Middle frontal gyrus (tissue), 1 donor: Measurements from ENCODE around the gene ITGA7.

Experiments
- DNase-seq: peaks from one replicate; pipeline ENCODE4 v3.0.0-alpha.2; 2015; ENCODE audit warnings: low spot score; ENCODE audit errors: extremely low spot score

ITGA7 gene, protein sequence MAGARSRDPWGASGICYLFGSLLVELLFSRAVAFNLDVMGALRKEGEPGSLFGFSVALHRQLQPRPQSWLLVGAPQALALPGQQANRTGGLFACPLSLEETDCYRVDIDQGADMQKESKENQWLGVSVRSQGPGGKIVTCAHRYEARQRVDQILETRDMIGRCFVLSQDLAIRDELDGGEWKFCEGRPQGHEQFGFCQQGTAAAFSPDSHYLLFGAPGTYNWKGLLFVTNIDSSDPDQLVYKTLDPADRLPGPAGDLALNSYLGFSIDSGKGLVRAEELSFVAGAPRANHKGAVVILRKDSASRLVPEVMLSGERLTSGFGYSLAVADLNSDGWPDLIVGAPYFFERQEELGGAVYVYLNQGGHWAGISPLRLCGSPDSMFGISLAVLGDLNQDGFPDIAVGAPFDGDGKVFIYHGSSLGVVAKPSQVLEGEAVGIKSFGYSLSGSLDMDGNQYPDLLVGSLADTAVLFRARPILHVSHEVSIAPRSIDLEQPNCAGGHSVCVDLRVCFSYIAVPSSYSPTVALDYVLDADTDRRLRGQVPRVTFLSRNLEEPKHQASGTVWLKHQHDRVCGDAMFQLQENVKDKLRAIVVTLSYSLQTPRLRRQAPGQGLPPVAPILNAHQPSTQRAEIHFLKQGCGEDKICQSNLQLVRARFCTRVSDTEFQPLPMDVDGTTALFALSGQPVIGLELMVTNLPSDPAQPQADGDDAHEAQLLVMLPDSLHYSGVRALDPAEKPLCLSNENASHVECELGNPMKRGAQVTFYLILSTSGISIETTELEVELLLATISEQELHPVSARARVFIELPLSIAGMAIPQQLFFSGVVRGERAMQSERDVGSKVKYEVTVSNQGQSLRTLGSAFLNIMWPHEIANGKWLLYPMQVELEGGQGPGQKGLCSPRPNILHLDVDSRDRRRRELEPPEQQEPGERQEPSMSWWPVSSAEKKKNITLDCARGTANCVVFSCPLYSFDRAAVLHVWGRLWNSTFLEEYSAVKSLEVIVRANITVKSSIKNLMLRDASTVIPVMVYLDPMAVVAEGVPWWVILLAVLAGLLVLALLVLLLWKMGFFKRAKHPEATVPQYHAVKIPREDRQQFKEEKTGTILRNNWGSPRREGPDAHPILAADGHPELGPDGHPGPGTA

DNA sequence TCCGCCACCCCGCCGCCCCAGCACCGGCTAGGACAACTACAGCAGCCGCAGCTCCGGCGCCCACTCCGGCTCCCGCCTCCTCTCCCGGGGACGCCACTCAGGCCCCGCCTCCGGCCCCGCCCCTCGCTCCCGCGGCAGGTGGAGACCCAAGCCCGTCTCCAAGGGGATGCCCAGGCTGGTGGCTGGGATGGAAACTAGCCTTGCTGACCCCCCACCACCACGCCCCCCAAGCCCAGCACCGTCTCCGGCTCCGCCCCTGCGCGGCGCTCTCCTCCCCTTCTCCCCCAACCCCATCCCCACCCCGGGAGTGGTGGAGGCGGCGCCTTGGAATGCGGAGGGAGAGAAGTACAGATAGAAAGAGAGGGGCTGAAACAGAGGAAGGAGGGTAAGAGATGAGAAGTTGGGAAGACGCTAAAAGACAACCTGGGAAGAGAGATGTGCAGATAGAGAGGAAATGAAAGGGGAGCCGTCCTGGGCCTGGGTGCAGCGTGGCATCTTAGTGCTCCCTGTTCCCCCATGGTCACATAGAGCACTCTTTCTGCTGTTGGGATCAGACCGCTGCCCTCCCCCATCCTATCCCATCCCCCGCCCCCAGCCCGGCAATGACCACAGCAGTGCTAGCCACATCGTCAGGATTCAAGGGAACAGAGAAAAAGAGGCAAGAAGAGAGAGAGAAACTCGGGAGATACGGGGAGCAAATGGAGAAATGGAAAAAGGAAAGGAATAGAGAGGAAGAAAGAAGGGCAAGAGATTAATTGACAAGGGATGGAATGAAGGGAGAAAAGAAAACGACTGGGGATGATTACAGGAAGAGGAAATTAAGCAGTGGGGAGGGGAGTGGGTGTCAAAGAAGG is at the start of gene ITGA7:
TSS of gene ITGA7 (minus strand) at position 64 of the 854 bp plus-strand sequence. CDS start 222 bp downstream, outside the sequence.
- DNase-seq = no peak

DNA sequence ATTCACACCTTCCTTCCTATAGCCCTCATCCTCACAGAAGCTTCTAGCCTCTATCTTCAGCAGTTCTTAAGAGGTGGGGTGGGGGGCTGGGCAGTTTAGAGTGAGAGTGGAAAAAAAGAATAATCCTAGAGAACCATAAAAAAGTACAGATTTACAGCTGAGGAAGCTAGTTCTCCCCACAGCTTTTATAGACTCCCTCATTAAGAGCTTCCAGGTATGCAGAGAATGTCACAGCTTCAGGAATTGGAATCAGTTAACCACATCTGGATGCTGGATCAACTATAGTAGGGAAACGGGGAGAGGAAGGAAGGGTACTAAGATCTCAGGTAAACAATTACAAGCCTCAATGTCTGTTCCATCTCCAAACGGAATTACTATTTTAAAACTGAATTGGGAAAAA is 47.5 kb upstream of the ITGA7 start:
- DNase-seq = no peak

DNA sequence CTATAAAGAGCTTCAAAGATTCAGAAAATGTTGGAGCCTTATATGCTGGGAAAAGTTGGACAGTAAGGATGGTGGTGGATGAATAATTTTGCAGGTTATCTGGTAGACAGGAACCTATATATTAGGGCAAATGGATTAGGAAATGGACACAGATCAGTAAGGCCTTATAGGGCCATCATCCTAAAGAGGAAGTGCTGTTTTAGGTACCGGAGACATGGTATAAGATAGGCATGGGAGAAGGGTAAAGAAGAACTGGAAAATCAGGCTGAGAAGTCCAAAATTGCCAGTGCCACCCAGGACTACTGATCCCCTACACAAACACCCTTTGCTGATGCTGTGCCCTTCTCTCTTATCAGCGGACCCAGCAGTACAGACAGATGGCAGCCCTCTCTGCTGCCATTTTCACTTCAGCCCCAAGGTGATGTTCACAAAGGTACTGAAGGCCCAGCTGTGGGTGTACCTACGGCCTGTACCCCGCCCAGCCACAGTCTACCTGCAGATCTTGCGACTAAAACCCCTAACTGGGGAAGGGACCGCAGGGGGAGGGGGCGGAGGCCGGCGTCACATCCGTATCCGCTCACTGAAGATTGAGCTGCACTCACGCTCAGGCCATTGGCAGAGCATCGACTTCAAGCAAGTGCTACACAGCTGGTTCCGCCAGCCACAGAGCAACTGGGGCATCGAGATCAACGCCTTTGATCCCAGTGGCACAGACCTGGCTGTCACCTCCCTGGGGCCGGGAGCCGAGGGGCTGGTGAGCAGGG is 40.7 kb upstream of the ITGA7 start:
- DNase-seq = no peak

DNA sequence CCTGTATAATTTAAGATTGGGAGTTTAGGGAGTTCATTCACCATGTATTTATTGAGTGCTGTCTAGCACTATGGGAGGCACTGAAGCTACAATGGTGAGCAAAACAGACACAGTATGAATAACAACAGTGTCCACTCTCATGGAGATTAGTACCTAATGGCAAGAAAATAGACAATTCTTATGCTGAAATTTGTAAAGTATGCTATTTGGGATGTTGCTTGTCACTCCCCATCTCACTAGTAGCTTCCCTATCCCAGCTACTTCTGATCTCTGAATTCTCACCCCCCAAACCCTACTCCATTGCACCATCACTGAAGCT is 39.2 kb upstream of the ITGA7 start:
- DNase-seq = no peak

DNA sequence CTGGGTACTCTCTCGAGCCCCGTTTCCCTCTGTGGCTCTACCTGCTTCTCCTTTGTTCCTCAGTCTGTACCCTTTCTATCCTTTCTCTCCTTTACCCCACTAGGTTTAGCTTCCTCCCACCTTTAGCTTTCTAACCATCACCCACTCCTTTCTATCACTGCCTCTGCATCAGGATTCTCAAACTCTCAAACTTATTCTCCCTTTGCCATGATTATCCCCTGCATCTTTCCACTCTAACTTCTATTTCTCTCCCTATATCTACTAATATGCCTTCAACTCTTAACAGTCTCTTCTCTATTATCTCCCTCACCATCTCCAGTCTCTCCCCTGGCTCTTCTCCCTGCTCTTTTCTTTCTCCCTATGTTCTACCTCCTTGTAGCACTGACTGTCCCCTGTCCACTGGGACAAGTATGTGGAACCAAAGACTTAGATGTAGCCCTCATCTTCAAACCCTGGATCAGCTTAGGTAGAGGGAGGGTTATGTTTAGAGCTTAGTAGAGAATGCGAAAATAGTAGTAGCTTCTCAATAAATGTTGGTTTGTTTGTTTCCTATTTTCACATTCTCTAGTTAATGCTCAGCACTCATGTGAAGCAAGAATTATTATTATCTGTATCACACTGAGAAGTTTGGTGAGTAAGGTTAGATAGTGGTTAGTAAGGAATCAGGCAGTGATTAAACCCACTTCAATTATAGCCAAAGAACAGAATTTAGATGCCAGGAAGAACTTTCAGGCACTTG is 38.6 kb upstream of the ITGA7 start:
- DNase-seq = no peak

DNA sequence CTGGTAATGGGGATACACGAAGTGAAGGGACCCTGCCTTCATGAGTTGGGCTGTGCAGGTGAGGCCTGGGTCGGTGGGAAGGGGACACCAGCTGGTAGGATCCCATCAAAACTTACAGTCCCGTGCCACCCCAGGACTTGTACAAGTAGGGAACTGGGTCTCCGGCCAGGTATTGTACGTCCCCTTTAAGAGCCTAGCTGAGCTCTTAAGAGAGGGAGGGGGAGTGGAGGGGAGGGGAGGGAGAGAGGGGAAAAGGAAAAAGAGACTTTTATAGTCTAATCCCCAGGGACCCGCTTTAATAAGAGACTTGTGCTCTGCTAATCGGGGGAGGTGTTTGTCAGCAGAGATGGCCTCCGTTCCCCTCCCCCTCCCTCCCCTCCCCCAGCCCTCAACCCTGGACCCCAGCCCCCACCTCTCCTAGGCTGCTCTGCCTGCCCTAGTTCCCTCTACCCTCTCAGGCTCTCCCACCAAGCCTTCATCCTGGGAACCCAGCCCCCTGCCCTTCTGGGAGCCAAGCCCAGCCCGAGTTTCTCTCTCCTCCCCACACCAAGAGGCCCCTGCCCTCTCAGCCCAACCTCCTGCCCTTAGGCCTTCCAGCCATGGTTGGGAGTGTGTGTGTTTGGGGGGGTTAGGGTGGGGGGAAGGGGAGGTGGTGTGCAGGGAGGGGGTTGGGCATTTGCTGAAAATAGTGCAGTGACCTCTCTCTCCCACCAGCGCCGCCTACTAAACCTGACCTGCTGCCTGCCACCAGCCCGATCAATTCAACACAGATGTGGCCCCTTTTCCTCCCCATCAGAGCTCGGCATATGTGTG is 37.9 kb upstream of the ITGA7 start:
- DNase-seq = no peak

DNA sequence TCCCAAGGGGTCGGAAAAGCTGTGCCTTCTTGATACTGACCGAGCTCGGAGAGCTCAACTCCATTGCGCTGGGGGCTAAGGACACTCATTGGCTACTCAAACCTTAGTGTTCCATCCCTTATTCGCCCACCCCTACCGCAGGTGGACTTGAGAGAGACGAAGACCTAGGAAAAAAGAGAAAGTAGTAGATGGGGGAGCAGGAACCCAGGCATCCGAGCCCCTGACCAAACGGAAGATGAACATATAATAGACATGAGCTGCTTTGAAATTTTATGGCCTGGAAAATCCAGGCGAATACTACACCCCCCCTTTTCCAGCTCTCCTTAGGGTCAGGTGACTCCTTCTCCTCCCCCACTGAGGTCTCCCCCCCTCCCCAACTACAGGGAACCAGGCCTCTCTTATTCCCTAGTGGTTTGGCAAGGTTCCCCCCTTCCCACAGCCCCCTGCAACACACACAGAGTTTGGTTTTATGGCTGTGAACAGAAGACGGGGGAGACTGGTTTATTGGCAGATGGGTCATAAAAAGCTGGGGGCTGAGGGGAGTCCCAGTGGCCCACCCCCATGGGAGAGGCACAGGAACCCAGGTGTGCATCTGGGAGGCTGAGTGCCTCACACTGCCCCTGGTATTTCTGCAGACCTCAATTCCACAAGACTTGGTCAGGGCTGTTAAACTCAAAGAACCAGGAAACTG is 36.8 kb upstream of the ITGA7 start:
- DNase-seq = no peak

DNA sequence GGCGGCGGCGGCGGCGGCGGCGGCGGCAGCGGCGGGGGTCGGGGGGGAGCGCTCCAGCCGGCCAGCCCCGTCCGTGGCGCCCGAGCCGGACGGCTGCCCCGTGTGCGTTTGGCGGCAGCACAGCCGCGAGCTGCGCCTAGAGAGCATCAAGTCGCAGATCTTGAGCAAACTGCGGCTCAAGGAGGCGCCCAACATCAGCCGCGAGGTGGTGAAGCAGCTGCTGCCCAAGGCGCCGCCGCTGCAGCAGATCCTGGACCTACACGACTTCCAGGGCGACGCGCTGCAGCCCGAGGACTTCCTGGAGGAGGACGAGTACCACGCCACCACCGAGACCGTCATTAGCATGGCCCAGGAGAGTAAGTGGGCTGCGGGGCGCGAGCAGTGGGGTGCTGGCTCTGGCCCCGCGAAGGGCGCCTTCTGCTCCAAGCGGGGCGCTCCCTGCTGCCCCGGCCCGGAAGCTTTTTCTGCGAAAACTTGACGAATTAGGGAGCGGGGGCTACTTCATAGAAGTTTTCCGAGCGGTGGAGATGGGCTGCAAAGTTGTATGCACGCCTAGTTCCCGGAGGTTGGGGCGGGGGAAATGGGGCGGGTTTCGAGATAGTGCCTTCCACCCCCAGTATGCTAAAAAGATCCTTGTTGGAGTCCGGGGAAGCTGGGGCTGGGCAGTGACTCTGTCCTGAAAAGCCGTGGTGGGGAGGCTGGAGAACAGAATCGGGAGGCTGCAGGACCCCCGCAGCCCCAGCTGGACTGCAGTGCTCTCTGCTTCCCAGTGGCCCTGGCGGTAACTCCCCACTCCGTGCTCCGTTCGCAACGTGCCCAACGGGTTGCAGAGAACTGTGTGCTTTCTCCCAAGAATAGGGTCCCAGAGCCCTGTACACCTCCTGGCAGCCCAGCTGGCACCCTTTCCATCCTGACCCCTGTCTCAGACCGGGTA is 36.0 kb upstream of the ITGA7 start:
- no peak for DNase-seq

DNA sequence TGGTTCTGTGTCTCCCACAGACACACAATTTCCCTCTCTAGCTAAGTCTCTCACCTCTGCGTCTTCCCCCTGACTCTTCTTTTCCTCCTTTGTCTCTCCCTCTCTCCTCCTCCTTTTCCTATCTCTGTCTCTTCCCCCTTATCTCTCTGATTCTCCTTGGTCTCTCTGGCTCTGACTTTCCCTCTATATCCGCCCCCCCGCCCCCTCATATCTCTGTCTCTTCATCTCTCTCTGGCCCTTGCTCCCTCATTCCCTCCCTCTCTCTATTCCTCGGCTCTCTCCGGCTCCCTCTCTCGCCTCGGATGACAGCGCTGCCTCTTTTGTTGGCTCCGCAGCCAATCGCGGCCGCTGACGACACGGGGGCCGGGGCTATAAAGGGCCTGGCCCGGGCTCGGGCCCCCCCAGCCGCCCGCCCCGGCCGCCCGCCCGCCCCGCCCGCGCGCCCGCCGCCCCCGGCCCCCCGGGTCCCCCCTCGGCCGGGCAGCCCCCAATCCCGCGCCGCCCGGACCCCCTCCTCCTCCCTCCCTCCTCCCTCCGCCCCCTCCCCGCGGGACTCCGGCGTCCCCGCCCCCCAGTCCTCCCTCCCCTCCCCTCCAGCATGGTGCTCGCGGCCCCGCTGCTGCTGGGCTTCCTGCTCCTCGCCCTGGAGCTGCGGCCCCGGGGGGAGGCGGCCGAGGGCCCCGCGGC is 35.2 kb upstream of the ITGA7 start, which contains the start of gene GDF11:
TSS of gene GDF11 (plus strand) at position 404 of the 687 bp plus-strand sequence. CDS start at position 599, 195 bp downstream.
- DNase-seq = peak; percentile 64

DNA sequence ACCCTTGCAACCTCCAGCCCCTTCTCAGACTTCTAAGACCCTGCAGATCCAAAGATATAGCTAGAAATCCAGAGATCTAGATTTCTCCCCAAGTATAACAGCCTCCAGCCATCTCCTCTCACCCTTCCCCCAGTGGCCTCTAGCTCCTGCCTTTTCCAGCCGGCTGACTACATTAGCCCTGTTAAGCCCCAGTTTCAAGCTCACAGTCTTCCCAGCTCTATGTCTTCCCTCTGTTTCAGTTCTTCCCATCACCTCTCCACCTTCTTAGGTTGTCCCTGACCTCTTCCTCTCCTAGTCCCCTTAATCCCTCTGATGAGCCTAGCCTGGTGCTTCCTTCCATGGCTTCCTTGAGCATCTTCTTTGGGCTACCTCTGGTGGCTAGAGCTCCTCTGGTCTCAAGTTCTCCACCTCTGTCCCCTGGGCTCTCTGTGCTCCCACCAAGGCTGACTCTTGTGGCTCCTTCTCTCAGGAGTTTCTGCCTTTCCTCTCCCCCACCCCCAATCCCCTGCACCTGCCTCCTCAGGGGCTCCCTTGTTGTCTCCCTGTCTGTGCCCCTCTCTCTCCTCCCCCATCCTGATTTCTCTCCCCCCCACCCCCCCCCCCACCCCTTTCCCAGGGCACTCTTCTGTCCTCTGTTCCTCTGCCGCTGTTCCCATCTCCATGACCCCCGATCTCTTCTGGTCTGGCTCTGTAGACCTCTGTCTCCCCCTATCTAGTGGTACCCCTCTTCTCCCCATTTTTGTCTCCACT is 34.4 kb upstream of the ITGA7 start:
- no peak for DNase-seq

DNA sequence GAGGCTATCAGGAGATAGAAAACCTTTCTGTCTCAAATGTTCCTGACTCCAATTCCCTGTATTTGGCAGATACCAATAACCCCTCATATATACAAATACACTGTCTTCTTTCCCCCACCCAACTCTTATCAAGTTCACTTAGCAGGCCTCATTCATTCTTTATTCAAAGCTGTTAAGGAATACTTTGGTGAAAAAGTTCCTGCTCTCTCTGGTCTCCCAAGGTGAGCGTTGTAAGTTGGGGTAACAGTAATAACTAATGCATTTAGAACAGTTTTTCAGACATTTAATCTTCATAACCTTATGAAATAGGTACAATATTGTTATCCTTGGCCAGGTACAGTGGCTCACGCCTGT is 31.3 kb upstream of the ITGA7 start:
- no peak for DNase-seq

DNA sequence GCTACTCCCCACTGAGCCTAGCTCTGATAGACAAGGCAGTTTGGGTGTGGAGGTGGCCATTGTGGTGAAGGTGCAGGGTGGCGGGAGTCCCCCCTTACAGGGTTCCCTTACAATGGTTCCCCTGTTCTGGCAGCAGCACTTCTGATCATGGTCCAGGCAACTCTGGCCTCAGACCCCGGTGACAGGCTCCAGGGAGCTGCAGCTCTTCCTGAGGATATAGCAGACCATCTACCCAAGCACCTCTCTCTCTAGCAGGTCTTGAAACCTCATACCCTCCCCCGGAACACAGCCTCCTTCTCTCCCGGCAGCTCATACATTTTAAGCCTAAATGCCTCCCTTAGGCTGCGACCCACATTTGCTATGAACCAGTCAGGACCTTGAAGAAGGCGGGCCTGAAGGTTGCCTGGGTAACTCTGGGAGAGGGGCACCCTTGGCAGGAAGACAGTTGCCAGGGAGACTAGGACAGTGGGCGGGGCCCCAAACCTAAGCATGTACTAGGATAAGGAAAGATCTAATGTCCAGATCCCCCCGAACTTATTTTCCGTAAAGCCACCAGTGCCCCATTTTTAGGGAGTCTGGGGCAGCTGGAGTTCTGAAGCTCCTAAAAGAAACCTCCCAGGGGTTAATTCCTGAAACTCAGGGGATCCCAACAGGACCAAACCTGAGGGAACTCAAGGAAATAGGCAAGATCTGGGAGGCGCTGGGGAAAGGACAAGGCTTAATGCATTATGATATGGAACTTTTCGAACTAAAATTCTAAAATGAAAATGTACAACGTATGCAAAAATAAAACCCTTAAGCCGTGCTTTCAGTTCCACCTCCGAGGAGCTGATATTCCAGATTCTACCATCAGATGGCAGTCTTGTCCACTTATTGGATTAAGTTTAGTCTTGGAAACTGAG is 30.7 kb upstream of the ITGA7 start:
- peak; percentile 84 for DNase-seq

DNA sequence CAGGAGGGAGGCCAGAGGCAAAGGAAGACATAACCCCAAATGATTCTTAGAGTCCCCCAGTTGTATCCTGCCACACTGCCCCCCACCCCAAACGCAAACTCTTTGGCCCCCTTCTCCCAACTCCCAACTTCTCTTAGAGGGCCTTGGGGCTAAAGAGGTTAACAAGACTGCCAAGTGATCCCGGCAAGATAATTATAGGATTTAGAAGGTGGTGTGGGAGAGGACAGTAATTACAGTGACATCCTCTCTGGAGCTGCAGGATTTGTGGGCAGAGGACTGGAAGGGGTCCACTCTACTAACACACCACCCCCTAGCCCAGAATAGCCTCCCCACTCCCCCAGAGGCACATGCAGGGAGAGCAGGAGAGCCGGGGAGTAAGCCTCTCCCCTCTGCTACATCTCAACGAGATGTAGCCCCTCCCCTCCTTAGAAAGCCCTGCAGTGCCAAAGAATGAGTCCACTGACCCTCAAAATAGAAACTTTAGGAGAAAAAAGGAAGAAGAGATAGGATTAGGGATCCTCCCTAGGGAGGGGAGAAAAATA is 29.9 kb upstream of the ITGA7 start:
- no peak for DNase-seq

DNA sequence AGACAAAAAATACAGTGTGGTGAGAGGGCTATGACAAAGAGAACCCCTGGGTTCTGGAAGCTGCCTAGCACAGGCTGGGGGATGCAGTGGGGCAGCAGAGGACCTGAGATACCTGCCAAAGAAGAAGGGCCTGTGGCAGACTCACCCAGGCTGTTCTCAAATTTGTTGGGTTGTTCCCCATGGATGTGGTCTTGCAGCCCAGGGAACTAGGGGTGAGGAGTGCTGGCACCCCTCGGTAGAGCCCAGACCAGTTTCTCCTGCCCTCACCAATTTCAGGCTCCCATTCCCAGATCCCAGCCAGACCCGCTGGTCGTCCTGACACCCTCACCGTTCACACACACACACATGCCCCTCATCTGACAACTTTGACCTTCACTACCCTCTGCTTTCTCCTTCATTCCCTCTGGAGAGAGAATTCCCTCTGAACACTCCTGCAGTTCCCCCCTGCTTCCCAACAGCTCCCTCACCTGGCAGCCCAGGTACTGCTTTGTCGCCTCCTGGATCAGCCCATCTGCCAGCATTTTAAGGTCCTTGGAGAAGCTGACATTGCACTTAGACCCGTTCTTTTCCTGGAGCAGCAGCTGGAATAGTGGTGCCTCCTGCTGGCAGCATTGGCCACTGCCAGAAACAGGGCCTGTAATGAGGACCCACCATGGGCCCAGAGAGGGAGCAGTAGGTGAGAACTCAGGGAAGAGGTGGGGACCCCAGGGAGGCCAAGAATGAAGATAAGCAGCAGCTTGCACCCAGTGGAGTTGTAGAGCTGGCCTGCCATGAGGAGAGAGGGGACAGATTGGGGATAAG is 29.3 kb upstream of the ITGA7 start:
- DNase-seq = no peak
